GM19372 (cell line): Measurements from ENCODE around the gene CDKN3.

Experiments
- ATAC-seq: cut with Tn5 transposase; IDR thresholded peaks from one replicate; pipeline ENCODE4 v1.9.1; 2021; ENCODE audit warnings: mild to moderate bottlenecking, low read depth, moderate library complexity; ENCODE audit not compliant: unreplicated experiment

The CDKN3 gene, protein sequence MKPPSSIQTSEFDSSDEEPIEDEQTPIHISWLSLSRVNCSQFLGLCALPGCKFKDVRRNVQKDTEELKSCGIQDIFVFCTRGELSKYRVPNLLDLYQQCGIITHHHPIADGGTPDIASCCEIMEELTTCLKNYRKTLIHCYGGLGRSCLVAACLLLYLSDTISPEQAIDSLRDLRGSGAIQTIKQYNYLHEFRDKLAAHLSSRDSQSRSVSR

DNA sequence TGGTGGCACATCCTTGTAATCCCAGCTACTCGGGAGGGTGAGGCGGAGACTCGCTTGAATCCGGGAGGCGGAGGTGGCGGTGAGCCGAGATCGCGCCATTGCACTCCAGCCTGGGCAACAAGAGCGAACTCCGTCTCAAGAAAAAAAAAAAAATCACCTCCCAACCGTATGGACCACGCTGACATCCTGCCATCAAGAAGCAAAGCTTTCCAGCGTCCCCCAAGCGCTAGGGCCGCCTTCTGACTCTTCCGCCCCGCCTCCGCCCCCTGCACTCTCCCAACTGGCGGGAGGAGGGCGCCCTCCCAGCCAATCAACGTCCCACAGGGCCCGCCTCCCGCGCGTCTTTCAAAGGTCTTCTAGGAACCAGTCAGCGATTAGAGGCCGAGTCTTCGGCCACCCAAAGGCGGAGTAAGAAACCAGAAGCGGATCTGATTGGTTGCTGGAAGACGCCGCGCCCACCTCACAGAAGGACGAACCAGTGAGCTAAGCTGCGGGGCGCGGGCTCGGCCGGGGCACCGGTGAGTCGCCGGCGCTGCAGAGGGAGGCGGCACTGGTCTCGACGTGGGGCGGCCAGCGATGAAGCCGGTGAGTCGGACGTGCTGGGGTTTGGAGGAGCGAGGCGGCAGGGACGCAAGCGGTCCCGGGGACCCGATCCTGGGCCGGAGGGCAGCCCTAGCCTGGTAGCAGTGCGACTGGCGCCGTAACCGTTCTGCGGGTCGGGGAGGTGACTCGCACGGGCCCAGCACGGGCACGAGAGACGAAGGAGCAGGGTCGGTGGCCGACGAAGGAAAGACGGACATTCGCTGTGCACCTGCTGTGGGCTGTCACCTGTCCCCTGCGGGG, at the start of gene CDKN3:
CDKN3 (plus strand) TSS at position 515 of the 843 bp plus-strand sequence; CDS start at position 577, 62 bp downstream.
- ATAC-seq = peak; percentile 98

DNA sequence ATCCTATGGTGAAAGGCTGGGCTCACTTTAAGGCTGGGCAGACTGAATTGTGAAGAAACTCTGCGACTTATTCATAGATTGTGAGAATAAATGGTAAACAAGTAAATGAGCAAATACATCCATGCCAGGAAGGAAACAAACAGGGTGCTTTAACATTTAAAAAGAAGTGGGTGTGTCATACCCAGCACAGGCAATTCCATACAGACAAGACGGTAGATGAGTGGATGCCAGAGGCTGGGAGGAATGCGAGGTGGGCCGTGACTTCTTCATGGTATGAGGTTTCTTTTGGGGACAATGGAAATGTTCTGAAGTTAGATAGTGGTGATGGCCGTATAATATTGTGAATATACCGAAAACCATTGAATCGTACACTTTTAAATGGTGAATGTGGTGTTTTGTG, 49.8 kb upstream of the CDKN3 start:
- no peak for ATAC-seq

DNA sequence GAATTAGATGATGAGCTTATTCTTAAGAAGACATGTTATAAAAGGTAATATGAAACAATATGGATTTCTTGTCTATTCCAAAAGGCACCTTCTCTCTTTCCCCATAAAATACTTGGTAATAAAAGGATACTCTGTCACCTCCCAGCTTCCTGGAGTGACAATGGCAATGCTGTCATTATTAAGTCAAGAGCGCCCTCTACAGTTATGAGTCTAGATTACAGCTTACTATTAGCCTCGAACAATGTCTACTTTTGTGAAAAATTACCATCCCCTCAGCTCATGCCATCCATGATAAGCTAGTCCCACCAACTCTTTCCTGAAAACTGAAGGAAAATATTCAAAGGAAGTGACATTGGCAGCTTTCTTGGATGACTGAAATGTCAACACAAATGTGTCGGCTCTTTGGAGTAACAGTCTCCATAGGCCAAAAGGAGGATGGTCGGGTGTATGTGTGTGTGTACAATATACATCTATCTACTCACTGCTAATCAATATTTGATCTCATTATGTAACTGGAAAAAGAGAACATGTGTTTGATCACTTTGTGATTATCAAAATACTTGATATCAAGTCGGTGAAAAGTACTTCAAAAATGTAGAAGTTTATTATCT, 48.7 kb upstream of the CDKN3 start:
- ATAC-seq = no peak

DNA sequence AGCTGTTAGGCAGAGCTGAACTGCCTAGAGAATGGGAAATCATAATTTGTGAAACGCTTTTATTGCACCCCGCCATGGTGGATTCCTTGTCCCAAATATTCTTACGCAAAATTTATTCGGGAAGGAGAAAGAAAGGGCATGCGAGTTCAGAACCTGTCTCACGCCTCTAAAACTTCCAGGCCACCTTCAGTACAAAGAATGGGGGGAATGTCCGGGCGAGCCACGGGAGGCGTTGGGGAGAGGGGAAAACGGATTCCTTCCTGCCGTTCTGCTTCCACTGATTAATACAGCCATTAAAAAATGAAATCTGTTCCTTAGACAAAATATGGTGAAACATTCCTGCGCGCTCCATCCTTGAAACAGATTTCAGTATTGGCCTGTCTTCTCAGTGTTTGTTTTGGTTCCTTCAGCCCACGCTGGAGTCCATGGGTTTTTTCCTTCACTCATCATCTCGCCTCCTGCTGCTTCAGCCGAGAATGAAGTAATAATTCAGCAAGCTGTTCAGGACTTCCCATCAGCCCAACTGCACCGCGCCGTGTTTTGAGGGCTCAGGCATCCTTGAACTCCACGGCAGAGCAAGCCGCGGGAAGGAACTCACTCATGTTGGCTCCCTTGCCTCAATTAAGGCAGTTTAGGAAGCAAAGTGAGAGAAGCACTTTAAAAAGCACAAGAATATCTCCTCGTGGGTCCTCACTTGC, 47.7 kb upstream of the CDKN3 start:
- no peak for ATAC-seq

DNA sequence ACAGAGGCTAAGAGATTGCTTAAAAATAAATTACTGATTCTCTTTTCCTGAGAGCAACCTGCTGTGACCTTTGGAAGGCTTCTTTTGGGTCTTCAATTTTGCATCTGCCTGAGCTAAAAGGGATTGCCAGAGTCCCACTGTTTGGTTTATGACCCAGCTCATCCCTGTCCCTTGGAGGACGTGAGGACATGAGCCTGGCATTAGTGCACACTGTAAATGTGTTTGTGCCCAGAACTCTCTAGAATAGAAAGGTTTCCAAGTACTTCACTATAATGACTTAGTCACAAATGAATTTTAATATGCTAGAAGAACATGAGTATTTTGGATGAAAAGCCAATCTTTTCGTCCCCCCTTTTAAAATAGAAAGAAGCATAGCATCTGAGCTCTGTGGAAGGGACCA, 47.1 kb upstream of the CDKN3 start:
- no peak for ATAC-seq

DNA sequence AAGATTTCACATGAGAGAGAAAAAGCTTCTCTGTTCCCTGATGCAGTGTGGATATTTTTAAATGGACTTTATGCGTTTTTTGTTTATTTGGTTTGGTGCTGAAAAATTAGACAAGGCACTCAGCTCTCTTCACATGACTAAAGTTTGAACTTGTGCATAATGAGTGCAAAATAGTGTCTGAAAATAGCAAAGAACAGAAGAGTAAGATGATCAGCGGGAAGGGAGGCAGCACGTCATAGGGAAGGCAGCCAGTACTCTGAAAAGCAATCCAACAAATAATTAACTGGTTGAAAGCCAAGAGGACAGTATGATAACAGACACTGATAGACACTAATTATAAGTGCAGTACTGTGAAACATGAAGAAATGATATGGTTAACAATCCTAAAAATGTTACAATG, 46.6 kb upstream of the CDKN3 start:
- no peak for ATAC-seq

DNA sequence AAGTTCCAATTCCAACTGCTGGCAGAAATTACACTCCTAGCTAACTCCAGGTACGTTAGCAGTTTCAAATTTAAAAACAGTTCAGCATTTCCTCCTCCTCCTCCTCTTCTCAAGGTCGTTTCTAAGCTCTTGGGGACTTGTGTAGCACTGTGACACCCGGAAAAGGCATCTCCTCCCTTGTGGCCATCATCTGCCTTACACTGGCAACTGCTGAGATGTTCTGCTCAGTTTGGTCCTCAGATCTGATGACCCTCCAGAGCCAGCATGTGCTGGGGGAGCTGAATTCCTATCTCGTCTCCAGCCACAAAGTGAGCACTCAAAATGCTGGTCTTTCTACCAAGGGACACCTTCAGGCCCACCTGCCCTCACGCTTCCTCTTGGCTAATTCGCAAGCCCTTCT, 43.5 kb upstream of the CDKN3 start:
- ATAC-seq = no peak

DNA sequence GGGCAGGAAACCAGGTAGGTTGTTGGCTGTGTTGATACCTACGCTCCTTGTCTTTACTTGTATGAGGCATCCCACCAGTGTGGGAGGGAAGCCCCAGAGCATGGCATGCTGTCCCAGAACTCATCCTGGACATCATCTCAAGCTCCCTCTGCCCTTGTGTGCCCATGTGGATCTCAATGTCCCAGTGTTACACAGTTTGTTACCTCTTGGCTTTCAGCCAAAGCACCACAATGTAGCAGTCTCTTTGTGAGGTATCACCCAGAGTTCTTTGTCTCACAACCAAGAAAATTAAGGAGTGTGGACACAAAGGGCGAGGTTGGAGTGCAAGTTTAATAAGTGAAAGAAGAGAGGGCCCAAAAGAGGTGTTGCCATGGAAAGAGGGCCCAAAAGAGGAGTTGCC, 43.1 kb upstream of the CDKN3 start:
- ATAC-seq = no peak

DNA sequence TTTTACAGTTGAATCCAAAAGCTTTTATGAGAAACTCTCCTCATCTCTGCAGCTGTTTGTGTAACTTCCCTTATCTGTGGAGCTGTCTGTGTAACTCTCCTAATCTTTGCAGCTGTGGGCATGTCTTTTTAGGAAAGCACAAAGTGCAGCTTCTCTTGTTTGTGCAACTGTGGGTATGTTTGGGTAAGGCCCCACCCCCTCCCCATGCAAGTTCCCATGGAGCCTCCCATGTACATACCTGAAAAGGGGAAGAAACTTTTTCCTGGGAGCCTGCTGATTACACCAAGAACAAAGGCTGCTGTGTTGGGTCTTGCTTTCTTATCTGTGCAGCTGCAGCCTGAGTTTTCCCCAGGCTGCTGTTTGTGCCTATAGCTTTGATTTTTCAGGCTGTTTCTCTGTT, 42.7 kb upstream of the CDKN3 start:
- no peak for ATAC-seq

DNA sequence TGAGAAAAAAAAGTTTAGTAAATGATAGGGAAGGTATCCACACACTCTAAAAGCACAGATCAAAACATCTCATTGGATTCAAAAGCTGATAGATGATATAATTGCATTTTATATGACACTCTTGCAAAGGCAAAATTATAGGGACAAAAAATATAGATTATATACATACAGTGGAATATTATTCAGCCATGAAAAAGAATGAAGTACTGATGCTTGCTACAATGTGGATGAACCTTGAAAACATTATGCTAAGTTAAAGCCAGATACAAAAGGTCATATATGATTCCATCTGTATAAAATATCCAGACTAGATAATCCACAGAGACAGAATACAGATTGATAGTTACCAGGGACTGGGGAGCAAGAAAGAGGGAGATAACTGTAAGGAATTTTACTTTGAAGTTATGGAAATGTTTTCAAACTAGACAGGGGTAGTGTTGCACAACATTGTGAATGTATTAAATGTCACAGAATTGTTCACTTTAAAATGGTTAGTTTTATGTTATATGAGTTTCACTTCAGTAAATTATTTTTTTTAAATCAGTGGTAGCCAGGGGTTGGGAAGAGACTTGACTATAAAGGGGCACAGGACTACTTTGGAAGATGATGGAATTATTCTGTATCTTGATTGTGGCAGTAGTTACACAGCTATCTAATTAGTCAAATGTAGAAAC, 41.7 kb upstream of the CDKN3 start:
- ATAC-seq = no peak

DNA sequence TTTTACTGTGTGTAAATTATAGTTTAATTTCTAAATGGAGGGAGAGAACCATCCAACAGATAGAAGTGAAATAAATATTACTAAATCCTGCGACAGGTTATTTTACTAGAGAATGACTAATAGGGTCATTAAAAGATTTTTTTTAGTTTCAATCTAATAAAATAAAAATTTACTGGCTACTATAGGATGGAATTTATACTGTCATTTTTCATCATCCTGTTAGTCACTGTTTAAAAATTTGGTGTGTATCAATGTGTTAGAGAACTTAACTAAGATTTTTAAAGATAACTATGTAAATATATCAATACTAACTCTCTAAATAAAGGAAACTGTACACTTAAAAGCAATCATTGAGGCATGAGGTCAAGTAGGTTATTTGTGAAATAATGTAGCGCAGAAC, 41.1 kb upstream of the CDKN3 start:
- ATAC-seq = no peak

DNA sequence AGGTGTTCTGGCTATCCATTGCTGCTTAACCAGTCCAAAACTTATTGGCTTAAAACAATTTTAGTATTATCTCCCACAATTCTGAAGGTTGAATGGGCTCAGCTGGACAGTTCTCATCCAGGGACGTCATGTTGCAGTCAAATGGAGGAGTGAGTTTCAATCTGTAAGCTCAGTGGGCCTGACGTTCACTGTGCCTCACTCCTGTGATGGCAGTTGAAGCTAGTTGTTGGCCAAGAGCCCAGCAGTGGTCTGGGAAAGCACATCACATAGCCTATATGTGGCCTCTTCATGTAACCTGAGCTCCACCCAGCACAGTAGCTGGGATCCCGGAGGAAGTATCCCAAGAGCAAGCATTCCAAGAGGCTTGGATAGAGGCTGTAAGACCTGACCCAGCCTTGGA, 40.6 kb upstream of the CDKN3 start:
- ATAC-seq = no peak

DNA sequence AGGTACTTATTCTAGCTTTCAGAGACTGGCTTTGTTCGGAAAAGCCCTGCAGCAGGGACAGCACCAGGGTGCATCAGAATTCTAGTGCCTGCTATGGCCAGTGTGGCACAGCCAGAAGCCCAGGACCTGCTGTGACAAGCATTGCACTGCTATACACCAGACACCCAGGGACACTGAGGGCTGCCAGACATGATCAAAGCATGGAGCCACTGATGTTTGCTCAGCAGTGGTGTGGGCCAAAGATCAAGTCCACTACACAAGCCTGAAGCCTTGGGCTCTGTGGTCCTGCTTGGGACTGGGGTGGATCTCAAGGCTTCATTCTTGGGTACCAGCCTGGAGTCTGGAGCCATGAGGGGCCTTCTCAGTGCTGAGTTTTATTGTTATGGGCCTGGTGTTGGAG, 36.1 kb upstream of the CDKN3 start:
- no peak for ATAC-seq

DNA sequence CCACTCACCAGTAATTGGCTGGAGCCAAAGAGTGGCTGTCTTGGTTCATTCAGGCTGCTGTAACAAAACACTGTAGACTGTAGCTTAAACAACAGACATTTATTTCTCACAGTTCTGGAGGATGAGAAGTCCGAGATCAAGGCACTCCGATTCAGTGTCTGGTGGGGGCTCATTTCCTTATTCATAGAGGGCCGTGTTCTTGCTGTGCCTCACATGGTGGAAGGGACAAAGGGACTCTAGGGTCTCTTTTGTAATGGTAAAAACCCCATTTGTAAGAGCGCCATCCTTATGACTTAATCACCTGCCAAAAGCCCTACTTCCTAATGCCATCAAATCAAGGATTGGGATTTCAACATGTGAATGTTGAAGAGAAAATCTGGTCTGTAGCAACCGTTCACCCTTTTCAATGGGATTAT, 34.7 kb upstream of the CDKN3 start:
- ATAC-seq = no peak

DNA sequence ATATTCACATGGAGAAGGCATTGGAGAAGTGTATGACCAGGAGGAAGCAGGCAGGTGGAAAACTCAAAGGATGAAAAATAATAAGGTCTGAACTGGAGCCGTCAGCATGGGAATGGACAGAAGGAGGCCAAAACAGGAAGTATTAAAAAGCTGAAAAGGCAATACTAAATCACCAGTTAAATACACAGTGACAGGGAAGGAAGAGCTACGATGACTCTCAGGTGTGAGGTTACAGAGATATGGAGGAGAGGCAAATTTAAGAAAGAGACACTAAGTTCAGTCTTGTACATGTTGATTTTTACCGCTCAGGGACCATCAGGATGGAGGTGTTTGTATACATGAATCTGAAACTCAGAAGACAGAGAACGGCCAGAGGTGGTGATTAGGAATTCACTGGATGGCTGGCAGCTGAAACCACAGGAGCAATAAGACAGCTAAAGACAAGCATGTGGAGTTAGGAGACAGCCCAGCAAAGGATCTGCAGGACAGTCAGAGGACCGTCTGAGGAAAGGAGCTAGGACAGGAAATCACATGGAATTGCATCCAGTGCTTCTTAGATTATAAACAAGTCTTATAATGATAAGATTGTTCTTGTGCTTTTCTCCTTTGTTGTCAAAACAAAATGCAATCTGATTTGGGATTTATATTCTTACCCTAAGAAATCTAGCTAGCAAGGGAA, 33.9 kb upstream of the CDKN3 start:
- ATAC-seq = no peak

DNA sequence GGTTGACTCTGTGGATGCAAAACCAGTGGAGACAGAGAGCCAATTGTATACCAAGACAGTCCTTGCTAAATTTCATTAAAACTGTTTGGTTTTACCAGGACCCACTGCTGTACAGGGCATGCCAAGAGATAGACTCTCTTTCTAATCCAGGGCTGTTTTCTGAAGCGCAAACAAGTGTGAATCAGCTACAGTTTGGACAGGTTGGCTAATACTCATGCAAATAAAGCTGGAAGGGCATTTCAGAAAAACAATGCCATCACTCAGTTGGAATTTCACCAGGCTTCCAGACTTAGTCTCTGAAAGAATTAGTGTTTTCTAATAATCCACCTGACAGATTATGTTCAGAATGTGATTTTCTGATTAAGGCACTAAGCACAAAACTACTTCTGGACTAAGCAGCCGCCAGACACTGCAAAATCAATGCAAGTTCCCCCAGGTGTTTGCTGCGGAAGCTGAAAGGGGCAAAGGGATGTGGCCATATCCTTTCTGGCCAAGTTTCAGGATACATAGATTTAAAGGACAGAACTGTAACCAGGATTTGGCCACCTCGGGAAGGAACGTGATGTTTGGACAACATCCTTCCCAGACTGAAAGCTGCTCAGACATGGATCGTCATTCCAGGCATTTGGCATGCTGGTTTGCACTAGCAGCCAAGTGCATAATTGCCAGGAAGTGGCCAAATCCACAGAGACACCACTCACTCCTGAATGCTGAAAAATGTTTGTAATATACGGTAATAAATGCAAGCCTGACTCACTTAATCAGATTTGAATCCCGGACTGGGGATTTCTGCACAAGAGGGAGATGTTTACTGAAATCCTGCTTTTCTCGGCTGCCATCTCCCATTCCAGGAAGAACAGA, 32.0 kb upstream of the CDKN3 start:
- ATAC-seq = no peak

DNA sequence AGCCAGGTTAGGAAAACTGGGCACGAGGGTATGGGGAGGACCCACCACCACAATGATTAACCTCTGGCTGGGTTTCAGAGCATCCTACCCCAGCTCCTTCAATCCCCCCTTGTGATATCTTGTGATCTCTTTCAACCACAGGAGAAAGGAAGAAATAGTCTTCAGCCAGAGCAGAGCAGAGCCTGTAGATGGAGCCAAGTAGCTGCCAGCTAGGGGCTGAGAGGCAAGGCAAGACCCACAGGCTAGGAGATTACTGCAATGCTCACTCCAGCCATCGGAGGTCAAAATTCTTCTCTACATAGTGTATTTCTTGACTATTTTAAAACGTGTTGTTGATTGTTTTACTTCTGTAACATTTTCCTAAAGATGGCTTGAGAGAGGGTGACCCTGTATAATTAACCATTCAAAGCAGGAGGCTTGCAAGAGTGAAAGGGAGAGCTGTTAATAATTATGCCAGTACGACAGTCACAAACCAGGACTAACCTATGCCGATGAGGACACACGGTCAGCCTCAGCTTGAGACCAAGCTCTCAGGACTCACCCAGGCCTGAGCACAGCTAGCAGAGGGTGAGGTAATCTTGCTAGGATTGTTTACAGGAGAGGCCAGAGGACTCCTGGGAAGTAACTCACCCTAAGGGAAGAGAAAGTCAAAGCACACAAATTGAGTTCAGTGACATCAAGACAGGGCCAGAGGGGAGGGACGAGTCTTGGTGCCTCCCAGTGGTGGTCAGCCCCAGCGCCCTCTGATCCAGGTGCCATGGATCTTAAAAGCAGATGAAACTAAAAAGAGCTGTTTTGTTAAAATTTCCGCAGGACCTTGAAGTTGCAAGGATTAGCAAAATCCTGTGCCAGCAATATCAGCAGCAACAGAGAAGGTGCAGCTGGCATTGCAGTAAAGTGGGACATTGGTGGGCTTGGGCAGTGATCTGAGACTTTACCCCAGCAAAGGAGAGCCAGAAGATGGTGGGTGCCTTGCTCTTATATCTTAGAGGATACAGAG, 29.8 kb upstream of the CDKN3 start:
- ATAC-seq = no peak

DNA sequence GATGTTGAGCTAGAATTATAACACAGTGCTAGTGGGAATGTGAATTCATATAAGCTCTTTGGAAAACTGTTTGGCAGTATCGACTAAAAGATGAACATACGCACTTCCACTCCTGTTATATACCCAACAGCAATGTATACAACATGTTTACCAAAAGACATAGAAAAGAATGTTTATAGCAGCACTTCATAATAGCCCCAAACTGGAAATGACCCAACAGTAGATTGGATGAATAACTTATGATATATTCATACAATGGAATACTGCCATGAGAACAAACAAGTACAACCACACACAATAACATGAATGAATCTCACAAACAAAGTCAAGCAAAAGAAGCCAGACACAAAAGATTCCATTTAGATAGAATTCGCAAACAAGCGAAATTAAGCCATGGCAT, 28.5 kb upstream of the CDKN3 start:
- no peak for ATAC-seq
